Neural progenitor cell (in vitro differentiated cells): ENCODE measurements around the gene GPR173. TPM values are rescaled to one million over a fixed set of nuclear protein-coding genes. Genes with fewer than 3 reads are reported as not detected.

ENCODE experiments used
- DNase-seq: peaks from one replicate; pipeline ENCODE4 v3.0.0-alpha.2; 2016; ENCODE audit warnings: low spot score
- H2AFZ ChIP-seq: fragments of 200-600 bp; sonication (generic); replicated peaks from 2 replicates; pipeline ENCODE4 v1.6.1; 2016; ENCODE audit warnings: antibody characterized with exemption
- H3F3A ChIP-seq: fragments of 200-600 bp; sonication (generic); 2 replicates; pipeline ENCODE4 v1.6.1; 2016; ENCODE audit warnings: antibody characterized with exemption, low read depth
- H3K27ac ChIP-seq: fragments of 200-600 bp; sonication (generic); 2 replicates; pipeline ENCODE4 v1.5.1; 2016; ENCODE audit warnings: mild to moderate bottlenecking
- H3K27me3 ChIP-seq: fragments of 200-600 bp; sonication (generic); 2 replicates; pipeline ENCODE4 v1.6.1; 2016; ENCODE audit warnings: mild to moderate bottlenecking, moderate library complexity
- H3K36me3 ChIP-seq: fragments of 200-600 bp; sonication (generic); 2 replicates; pipeline ENCODE4 v1.5.1; 2016
- H3K4me1 ChIP-seq: fragments of 200-600 bp; sonication (generic); 2 replicates; pipeline ENCODE4 v1.6.1; 2016; ENCODE audit warnings: mixed run types
- H3K4me2 ChIP-seq: fragments of 200-600 bp; sonication (generic); 2 replicates; pipeline ENCODE4 v1.6.1; 2016
- H3K4me3 ChIP-seq: fragments of 200-600 bp; sonication (generic); 2 replicates; pipeline ENCODE4 v1.5.1; 2016
- H3K79me2 ChIP-seq: fragments of 200-600 bp; sonication (generic); 2 replicates; pipeline ENCODE4 v1.6.1; 2016; ENCODE audit warnings: low read depth
- H3K9ac ChIP-seq: fragments of 200-600 bp; sonication (generic); 2 replicates; pipeline ENCODE4 v1.6.1; 2016
- H3K9me3 ChIP-seq: fragments of 200-600 bp; sonication (generic); 2 replicates; pipeline ENCODE4 v1.5.1; 2016; ENCODE audit warnings: low read depth
- H4K20me1 ChIP-seq: fragments of 200-600 bp; sonication (generic); 2 replicates; pipeline ENCODE4 v1.6.1; 2016; ENCODE audit warnings: low read depth
- H3K27ac Mint-ChIP-seq: 3 replicates; pipeline ENCODE4 v1.8.0; 2021; ENCODE audit warnings: mixed read lengths
- H3K27me3 Mint-ChIP-seq: 2 replicates; pipeline ENCODE4 v1.8.0; 2022; ENCODE audit warnings: low read depth, mild to moderate bottlenecking, inconsistent platforms, moderate library complexity, mixed read lengths; ENCODE audit not compliant: insufficient read depth
- H3K36me3 Mint-ChIP-seq: 3 replicates; pipeline ENCODE4 v1.8.0; 2021; ENCODE audit warnings: mixed read lengths
- H3K4me1 Mint-ChIP-seq: 3 replicates; pipeline ENCODE4 v1.8.0; 2021; ENCODE audit warnings: mixed read lengths
- H3K4me3 Mint-ChIP-seq: 3 replicates; pipeline ENCODE4 v1.8.0; 2021; ENCODE audit warnings: mild to moderate bottlenecking, moderate library complexity, mixed read lengths
- H3K9me3 Mint-ChIP-seq: 3 replicates; pipeline ENCODE4 v1.8.0; 2020; ENCODE audit warnings: mixed read lengths
- EZH2 ChIP-seq: fragments of 200-600 bp; sonication (generic); IDR thresholded peaks from 2 replicates; pipeline ENCODE4 v1.6.1; 2017; ENCODE audit warnings: antibody characterized with exemption, mild to moderate bottlenecking, moderate library complexity
- EZH2phosphoT487 ChIP-seq: fragments of 200-600 bp; sonication (generic); IDR thresholded peaks from 2 replicates; pipeline ENCODE4 v1.6.1; 2017; ENCODE audit warnings: antibody characterized with exemption
- total RNA-seq: library from RNA; depleted of rRNA; stranded (reverse); fragments of >200 nt; gene quantifications from 2 replicates; pipeline ENCODE4 v1.2.3, GENCODE V29; 2015; ENCODE audit warnings: low replicate concordance
- TF ChIP-seq, protein P1 (sequence below): fragments of 200-600 bp; sonication (generic); IDR thresholded peaks from 2 replicates; pipeline ENCODE4 v1.5.1; 2017; ENCODE audit warnings: antibody characterized with exemption, mild to moderate bottlenecking

GPR173 gene
- total RNA-seq, 1 donor from 2014 or later, result 6.3 TPM

DNA sequence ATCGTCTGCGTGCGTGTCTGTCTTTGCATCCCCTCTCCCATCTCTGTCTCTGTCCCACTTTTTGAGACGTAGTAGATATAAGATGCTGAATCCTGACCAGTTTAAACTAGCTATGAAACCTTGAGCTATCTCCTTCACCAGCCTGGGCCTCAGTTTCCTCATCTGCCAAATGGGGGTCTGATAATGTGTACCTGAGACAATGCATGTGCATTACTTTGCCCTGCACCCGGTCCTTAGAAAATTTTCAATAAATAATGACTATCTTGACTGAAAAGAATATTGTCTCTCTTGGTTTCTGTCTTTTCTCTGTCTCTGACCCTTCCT is 46.0 kb downstream of the GPR173 start:
- H3K9me3 ChIP-seq, result no peaks in the 10 kb centered on the region
- no peaks in the 10 kb centered on the region for H3K27me3 ChIP-seq
- no peaks in the 10 kb centered on the region for H4K20me1 ChIP-seq
- H3K4me2 ChIP-seq, result peak overlapping the region; percentile 73
- H3K4me3 ChIP-seq, result peak overlapping the region; percentile 66
- H3K79me2 ChIP-seq, result peaks cover 19% of the 10 kb centered on the region
- peaks cover 2% of the 10 kb centered on the region for H3K27me3 Mint-ChIP-seq
- H3K4me1 Mint-ChIP-seq, result peaks cover 2% of the 10 kb centered on the region
- H3K9me3 Mint-ChIP-seq, result peaks cover 6% of the 10 kb centered on the region
- DNase-seq, result no peak
- peak overlapping the region; percentile 92 for H3K4me3 Mint-ChIP-seq
- peak overlapping the region; percentile 48 for H2AFZ ChIP-seq
- peak overlapping the region; percentile 38 for H3K27ac Mint-ChIP-seq
- H3K27ac ChIP-seq, result peak overlapping the region; percentile 83
- TF ChIP-seq EZH2phosphoT487 (no peak), EZH2 (no peak)
- TF ChIP-seq, protein P1, sequence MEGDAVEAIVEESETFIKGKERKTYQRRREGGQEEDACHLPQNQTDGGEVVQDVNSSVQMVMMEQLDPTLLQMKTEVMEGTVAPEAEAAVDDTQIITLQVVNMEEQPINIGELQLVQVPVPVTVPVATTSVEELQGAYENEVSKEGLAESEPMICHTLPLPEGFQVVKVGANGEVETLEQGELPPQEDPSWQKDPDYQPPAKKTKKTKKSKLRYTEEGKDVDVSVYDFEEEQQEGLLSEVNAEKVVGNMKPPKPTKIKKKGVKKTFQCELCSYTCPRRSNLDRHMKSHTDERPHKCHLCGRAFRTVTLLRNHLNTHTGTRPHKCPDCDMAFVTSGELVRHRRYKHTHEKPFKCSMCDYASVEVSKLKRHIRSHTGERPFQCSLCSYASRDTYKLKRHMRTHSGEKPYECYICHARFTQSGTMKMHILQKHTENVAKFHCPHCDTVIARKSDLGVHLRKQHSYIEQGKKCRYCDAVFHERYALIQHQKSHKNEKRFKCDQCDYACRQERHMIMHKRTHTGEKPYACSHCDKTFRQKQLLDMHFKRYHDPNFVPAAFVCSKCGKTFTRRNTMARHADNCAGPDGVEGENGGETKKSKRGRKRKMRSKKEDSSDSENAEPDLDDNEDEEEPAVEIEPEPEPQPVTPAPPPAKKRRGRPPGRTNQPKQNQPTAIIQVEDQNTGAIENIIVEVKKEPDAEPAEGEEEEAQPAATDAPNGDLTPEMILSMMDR, result no peak
- H3K36me3 ChIP-seq, result no peaks in the 10 kb centered on the region
- peaks cover 4% of the 10 kb centered on the region for H3F3A ChIP-seq
- peaks cover 3% of the 10 kb centered on the region for H3K36me3 Mint-ChIP-seq
- peak overlapping the region; percentile 41 for H3K9ac ChIP-seq
- H3K4me1 ChIP-seq, result no peaks in the 10 kb centered on the region

- no peaks in the 10 kb centered on the region for H4K20me1 ChIP-seq
- peaks cover 4% of the 10 kb centered on the region for H3K36me3 Mint-ChIP-seq
- no peak overlapping the region for H3K27ac Mint-ChIP-seq
- peak overlapping the region; percentile 63 for H3K4me3 Mint-ChIP-seq
- no peak overlapping the region for H3K27ac ChIP-seq
- H3K4me1 Mint-ChIP-seq, result peaks cover 2% of the 10 kb centered on the region
- no peak for DNase-seq
- no peaks in the 10 kb centered on the region for H3K27me3 Mint-ChIP-seq
- H3K4me2 ChIP-seq, result no peak overlapping the region
- no peak overlapping the region for H2AFZ ChIP-seq
- H3K36me3 ChIP-seq, result no peaks in the 10 kb centered on the region
- no peaks in the 10 kb centered on the region for H3K9me3 ChIP-seq
- no peak for TF ChIP-seq EZH2
- TF ChIP-seq EZH2phosphoT487, result no peak
- TF ChIP-seq, protein P1, result no peak
- no peak overlapping the region for H3K4me3 ChIP-seq
- H3K4me1 ChIP-seq, result no peaks in the 10 kb centered on the region
- peaks cover 19% of the 10 kb centered on the region for H3K79me2 ChIP-seq
- peaks cover 8% of the 10 kb centered on the region for H3K9me3 Mint-ChIP-seq
- H3K9ac ChIP-seq, result no peak overlapping the region
- H3F3A ChIP-seq, result peaks cover 4% of the 10 kb centered on the region
- H3K27me3 ChIP-seq, result no peaks in the 10 kb centered on the region
Measured at GRCh38 chrX:53095796-53096195, 47.2 kb downstream of the GPR173 start.

- no peaks in the 10 kb centered on the region for H3K4me1 ChIP-seq
- Mint-ChIP-seq H3K4me1 (no peaks in the 10 kb centered on the region), H3K4me3 (no peak overlapping the region), H3K27me3 (no peaks in the 10 kb centered on the region), H3K9me3 (peaks cover 5% of the 10 kb centered on the region), H3K36me3 (peaks cover 6% of the 10 kb centered on the region), H3K27ac (no peak overlapping the region)
- no peak overlapping the region for H2AFZ ChIP-seq
- DNase-seq, result no peak
- H3K79me2 ChIP-seq, result no peaks in the 10 kb centered on the region
- no peak overlapping the region for H3K4me2 ChIP-seq
- H3F3A ChIP-seq, result no peaks in the 10 kb centered on the region
- no peak overlapping the region for H3K9ac ChIP-seq
- H3K9me3 ChIP-seq, result no peaks in the 10 kb centered on the region
- no peaks in the 10 kb centered on the region for H4K20me1 ChIP-seq
- no peaks in the 10 kb centered on the region for H3K27me3 ChIP-seq
- no peak overlapping the region for H3K4me3 ChIP-seq
- no peaks in the 10 kb centered on the region for H3K36me3 ChIP-seq
- TF ChIP-seq, protein P1, result no peak
- TF ChIP-seq EZH2phosphoT487 (no peak), EZH2 (no peak)
- H3K27ac ChIP-seq, result no peak overlapping the region
Measured at GRCh38 chrX:53114864-53115549, 66.4 kb downstream of the GPR173 start.
